Dermis microvascular lymphatic vessel endothelial cell (primary cell): ENCODE measurements around the gene TXNDC12. TPM values are rescaled to one million over a fixed set of nuclear protein-coding genes. Genes with fewer than 3 reads are reported as not detected.
A peak's percentile ranks its signal among the peaks of the same experiment; 100 is the strongest.
"Not testable (repeated sequence)": the region's sequence is repeated elsewhere in the genome, so short reads cannot be mapped to it uniquely, and the experiment has no call there.

Source experiments
- DNase-seq, 2 donors: peaks; one replicate each; pipeline versions ENCODE4 v3.0.0 to v3.0.0-alpha.2; 2010; ENCODE audit warnings: low read depth in 2 of 2
- total RNA-seq: library from RNA; depleted of rRNA; stranded (reverse); fragments of >200 nt; gene quantifications from 2 replicates; pipeline ENCODE4 v1.2.1, GENCODE V29; 2014

The TXNDC12 gene
- total RNA-seq = 20.2 and 20.3 TPM in 2 replicates

DNA sequence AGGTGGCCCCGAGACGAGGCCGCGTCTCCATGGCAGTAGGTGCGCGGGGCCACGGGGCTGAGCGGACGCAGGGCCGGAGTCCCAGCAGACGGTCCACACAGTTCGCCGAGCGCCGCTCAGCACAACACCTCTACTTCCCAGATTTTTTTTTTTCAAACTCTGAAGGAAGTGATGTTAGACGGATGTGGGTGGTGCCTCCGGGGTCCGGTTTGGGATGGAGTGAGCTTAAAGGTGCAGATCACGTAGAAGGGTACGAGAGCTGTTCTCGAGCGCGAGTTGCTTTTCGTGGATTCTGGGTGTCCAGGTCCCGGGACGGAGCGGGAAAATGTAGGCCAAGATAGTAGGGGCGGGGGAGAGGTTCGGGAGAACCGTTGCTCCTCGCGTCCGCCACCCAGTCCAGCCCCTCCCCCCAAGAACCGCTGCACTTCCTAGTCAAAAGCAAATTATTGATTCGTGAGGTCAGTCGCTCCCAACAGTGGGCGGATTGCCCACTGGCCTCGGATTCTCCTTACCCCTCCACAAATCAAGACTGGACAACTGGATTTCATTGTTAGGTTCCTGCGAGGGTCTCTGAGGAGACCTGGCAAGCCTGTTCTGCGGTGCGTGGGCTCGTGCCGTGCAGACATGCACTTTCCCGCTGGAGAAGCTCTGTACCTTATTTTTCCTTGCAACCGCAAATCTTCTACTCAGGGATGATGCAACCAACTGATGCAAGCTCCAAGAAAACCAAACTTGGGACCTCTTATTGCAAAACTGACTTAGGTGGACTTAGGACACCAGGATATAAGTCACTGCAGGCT, at the start of gene TXNDC12:
TSS of gene TXNDC12 (minus strand) at position 126 of the 800 bp plus-strand sequence. CDS start at position 31, 95 bp downstream.
- DNase-seq = peak; percentile 88 to 94

DNA sequence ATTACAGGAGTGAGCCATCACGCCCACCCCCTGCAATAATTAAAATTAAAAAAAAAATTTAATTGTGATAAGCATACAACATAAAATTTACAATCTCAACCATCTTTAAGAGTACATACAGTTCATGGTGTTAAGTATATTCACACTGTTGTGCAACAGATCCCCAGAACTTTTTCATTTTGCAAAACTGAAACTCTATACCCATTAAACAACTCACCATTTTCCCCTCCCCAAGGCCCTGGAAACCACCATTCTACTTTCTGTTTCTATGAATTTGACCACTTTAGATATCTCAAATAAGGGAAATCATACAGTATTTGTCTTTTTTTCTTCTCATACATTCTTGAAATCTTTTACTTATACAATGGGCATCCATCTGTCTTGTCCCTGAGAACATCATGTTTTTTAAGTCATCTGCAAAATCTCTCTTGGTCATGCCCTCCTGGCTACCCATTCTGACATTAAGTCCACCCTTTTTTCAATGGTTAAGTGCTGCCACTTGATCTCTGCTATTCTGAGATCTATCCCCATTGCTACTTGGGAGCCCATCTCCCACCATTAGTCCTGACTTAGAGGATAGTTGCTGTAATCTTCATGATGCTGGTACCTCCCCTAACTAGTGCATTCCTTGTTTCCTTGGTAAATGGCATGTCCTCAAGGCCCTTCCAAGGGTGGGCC, 47.5 kb upstream of the TXNDC12 start:
- no peak for DNase-seq

DNA sequence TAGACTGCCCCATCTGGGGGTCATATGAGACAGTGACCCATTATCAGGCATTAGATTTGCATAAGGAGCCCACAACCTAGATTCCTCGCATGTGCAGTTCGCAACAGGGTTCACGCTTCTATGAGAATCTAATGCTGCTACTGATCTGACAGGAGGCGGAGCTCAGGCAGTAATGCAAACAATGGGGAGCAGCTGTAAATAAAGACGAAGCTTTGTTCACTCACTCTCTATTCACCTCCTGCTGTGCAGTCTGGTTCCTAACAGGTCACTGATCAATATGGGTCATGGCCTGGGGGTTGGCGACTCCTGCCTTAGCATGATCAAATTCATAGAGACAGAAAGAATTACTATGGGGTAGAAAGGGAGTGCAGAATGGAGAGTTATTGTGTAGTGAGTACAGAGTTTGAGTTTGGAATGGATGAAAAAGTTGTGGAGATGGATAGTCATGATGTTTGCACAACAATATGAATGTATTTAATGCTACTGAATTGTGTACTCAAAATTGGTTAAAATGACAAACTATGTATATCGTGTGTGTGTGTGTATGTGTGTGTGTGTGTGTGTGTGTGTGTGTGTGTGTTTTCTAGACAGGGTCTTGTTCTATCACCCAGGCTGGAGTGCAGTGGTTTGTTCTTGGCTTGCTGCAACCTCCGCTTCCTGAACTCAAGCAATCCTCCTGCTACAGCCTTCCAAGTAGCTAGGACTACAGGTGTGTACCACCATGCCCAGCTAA, 43.3 kb upstream of the TXNDC12 start:
- DNase-seq = no peak

DNA sequence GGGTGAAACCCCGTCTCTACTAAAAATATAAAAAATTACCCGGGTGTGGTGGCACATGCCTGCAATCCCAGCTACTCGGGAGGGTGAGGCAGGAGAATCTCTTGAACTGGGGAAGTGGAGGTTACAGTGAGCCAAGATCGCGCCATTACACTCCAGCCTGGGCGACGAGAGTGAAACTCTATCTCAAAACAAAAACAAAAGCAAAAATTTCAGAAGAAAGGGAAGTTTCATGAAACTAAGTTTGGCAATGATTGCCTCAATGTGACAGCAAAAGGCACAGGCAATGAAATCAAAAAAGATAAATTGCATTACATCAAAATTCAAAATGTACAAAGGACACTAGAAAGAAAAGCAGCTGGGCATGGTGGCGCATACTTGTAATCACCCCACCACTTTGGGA, 41.2 kb upstream of the TXNDC12 start:
- DNase-seq = no peak

DNA sequence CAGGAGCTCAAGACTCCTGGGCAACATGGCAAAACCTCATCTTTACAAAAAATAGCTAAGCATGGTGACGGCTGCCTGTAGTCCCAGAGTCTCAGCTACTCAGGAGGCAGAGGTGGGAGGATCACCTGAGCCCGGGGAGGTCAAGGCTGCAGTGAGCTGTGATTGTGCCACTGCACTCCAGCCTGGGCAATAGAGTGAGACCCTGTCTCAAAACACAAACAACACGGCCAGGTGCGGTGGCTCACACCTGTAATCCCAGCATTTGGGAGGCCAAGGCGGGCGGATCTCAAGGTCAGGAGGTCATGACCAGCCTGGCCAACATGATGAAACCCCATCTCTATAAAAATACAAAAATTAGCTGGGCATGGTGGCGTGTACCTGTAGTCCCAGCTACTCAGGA, 39.3 kb upstream of the TXNDC12 start:
- not testable (repeated sequence) for DNase-seq

DNA sequence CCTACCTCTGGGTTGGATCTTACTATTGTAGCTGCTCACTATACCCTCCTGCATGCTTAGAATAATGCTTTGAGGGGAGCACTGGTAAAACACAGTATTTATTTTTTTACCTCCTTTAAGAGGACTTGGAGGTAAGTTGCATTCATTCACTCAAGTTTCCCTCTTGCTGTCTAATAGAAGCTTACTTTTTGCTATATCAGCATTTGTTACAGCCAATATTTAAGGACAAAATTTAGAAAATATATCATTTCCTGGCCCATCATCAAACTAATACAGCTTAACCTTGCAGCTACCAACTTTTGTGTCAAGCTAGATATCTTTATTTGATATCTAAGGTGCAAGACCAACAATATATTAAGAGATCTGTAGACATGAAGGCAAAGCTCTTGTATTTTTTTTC, 32.9 kb upstream of the TXNDC12 start:
- DNase-seq = not testable (repeated sequence)

DNA sequence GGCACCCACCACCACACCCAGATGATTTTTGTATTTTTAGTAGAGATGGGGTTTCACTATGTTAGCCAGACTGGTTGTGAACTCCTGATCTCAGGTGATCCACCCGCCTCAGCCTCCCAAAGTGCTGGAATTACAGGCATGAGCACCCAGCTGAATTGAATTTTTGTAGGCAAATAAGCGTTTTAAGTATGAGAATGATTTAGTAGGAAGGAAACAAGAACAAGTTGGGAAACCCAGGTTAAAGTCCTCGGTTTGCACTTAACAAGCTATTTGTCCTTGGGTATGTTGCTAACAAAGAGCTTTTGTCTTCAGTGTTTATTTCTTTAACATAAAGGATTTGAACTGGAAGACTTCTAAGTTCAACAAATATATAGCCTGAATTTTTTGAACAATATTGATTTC, 25.0 kb upstream of the TXNDC12 start:
- DNase-seq = no peak

DNA sequence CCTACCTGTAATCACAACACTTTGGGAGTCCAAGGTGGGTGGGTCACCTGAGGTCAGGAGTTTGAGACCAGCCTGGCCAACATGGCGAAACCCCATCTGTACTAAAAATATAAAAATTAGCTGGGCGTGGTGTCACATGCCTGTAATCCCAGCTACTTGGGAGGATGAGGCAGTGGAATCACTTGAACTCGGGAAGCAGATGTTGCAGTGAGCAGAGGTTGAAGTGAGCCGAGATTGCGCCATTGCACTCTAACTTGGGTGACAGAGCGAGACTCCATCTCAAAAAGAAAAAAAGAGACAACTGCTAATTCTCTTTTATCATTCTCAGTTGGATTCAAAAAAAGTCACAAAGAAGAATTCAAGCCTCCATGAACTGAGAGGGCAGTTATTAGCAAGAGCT, 22.3 kb upstream of the TXNDC12 start:
- not testable (repeated sequence) for DNase-seq

DNA sequence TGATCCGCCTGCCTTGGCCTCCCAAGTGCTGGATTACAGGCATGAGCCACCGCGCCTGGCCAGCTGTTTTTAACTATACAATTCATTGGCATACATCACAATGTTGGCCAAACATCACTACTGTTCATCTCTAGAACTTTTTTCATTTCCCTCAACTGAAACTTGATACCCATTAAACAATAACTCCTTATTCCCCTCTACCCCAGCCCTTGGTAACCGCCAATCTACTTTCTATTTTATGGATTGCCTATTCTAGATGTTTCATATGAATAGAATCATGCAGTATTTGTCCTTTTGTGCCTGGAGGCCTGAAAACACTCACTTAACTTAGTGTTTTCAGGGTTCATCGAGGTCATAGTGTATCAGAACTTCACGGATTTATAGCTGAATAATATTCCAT, 17.3 kb upstream of the TXNDC12 start:
- DNase-seq = no peak

DNA sequence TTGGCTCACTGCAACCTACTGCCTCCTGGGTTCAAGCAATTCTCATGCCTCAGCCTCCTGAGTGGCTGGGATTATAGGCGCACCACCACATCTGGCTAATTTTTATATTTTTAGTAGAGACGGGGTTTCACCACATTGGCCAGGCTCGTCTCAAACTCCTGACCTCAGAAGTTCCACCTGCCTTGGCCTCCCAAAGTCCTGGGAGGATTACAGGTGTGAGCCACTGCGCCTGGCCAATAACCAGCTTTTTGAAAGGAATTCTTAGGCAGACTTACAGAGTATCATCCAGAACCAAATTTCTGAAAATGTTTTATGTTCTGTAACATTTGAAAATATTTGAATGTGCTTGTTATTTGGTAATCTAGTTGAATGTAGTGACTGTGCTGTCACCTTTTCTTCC, 15.7 kb upstream of the TXNDC12 start:
- no peak for DNase-seq

DNA sequence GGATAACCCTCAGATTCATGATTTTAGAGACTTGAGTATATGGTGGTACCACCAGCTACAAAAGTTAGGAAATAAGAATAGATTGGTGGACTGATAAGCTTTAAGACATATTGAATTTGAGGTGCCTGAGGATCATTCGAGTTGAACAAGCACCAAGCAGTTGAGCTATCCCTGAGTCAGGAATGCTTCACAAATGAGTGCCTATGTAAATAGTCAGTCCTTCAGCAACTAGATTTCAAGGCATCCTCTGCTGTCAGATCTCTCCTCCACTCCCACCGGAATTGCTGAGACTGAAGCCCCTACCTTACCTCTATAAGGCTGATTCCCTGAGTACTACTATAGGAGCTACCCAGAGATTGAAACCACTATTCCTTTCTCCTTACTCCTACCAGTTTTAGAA, 8.2 kb upstream of the TXNDC12 start:
- no peak for DNase-seq

DNA sequence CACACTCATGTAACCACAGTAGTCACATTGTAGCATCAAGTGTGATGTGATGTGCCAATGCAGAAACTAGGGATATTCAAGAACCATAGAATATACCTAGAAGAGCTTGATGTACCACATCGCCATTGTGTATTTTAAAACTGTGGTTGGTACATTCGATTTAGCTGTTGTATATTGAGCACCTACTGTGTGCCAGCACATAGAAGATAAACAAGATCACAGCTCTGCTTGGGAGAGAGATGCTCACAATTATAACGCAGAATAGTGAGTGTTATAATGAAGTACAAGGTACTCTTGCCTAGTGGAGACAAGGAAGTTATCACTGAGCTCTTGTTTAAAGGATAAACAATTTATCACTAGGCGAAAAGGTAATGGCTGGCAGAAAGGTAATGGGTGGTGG, 5.8 kb upstream of the TXNDC12 start:
- DNase-seq = no peak

DNA sequence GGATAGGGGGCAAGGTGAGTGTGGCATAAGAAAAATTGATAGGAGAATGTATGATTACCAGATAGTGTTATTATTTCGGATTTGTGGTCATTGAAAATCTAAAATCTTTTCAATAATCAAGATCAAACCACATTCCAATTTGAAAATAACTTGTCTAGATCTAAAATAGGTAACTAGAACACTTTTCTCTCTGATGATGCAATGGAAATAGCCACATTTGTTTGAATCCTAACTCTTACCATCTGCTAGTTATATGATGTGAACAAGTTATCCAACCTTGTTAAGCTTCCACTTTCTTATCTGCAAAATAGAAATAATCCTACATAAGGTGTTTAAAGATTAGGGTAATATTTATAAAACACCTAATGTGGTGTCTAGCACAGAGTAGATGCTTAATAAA, 4.9 kb upstream of the TXNDC12 start:
- no peak for DNase-seq

DNA sequence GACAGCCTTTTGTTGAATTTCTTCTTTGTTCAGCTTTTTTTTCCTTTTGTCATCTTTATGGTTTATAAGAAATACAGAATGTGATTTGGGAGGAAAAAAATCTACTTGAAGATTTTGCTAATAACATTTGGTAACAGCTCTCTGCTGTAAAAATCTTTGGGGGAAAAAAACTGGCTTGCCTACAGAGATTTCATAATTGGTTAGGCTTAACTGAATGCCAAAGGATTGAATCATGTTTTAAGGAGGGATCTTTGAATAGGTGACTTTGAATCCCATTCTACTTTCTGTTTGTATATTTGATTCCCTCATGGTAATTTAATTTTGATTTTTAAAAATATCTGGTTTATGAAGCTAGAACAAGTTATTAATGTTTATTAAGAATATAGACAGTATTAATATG, 4.3 kb upstream of the TXNDC12 start:
- DNase-seq = no peak

DNA sequence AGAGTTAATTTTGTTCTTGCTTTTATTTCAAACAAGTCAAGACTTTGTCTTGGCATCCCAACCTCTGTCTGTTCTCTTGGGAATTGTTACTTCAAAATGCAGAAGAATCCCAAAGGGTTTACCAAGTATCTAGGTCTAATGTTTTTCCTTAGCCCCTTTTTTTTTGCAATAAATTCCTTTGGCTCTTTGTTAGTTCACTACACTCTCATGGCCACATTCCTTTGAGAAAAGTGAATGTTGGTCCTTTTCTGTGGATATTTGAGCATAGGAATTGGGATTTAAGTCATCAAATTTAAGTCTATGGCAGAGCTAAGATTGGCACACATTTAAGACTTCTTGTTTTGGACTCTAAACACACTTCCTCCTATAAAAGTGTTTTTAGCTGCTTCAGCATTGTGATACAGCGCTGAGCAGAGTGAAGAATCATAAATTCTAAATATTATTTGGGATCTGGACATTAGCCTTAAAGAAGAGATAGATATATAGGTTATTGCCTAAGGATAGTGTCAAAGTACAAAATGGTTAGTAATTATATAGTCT, 3.0 kb upstream of the TXNDC12 start:
- DNase-seq = no peak

DNA sequence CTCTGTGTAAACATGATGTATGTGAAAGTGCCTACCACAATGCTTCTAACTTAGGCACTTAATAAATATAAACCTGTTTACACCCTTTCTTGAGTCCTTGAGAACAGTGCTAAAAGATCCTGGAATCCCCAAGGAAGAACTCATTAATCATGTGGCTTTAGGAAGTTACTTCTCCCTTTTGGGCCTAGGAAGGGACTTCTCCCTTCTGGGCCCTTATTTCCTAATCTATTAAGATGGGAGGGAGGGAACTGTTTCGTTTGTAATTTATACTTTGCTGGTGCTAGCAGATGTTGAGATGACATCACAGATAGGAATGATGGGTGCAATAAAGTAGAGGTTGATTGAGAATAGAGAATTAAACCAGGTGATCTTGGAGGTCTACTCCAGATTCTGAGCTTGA, 2.3 kb upstream of the TXNDC12 start:
- no peak for DNase-seq

DNA sequence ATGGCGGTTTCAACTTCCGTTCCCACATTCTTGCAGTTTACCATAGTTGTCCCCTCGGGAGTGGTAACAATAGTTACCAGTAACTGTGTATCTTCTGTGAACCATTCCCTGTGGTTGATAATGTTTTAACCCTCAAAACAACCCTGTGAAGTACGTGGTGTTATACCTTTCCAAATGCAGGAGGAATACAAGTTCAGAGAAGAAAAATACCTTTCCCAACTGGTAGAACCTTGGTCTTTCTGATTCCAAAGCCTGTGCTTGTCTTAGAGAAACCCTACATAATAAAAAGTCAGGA, 1.9 kb upstream of the TXNDC12 start:
- DNase-seq = no peak

DNA sequence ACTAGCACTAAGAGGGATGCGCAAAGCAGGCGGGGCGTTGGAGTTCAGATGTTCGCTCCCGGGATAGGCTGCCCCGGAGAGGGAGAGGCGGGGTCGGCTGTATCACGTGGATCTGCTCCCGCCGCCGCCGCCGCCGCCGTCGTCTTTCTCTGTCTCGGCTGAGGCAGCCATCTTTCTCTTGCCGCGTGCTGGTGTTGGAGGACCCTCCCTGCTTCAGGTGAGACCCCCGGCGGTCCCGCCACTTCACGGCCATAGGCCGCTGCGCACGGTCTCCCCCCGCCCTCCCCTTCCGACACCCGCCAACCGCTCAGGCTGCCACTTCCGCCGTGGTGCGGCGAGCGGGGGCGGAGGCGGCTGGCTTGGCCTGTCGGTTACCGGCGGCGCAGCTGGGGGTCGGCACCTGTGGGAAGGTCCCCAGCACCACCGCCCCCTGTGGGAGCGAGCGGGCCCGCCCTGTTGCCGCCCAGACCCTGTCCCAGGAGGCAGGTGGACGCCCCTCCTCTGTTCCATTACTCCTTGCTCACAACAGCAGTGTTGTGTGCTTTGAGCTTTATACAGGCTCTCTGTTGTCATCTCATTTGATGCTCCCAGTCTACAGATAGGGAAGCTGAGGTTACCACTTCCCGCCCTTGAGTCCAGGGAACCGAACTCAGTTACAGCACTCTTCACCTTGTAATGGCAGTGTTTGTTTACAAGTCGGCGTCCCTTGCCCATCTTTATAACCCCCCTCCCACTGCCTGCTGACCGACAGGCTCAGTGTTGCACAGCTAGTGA, 1.4 kb upstream of the TXNDC12 start, which contains the start of gene BTF3L4:
TSS of gene BTF3L4 (plus strand) at position 133 of the 774 bp plus-strand sequence. CDS start 3,553 bp downstream, outside the sequence.
- DNase-seq = peak; percentile 82 to 94

DNA sequence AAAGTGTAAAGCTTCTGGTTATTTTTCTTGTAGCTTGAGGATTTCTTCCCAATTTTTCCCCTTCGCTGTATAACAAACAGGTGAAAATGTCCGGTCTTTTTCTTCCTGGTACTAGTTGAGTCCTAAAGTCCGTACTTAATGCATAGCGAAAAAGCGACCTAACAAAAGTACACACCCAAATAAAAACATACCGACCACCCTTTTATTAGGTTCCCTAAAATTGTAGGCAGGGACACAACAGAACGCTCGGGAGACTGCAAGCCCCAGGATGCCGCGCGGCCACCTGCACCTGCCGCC, 823 bp upstream of the TXNDC12 start:
- no peak for DNase-seq

DNA sequence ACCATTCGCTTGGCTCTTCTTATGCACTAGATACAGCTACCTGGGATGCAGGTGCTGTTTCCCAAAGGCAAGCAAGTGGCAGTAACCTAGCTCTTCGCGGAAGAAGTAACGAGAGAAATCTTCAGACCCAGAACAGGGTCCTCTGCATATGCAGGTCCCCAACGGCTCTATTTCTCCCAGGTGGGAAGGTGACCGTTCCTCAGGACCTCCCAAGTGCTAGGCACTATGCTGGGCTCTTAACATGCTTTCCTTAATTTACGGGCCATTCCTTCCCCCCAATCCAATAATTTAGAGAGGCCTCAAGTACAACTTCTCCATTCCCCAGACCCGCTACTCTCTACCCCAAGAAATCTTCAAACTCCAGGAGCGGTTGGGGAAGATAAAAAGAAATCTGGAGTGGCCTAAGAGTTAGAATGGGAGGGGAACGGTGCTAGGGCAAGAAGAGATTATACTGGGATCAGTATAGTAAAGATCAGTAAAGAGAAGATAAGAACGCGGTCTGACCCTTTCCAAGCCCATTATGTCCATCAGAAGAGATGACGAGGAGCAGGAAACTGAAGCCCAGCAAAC, 410 bp downstream of the TXNDC12 start:
- no peak for DNase-seq

DNA sequence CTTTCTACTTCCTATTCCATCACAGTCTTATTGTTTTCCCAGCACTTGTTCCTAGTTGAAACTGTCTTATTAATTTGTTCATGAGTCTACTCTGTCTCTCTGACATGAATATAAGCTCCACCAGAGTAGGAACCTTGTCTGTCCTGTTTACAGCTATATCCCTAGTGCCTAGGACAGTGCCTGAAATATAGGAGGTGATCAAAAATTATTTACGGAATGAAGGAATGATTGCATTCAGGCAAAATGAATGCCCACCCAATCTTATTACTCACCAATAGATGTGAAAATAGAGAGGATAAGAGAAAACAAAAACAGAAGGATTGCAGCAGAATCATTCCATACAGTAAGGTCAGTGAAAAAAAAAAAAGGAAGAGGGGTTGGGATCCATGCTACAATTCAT, 1.1 kb downstream of the TXNDC12 start:
- DNase-seq = no peak
